Stimulated activated CD8-positive, alpha-beta memory T cell treated with anti-CD3 and anti-CD28 coated beads, Interleukin-12 subunit alpha, Interleukin-12 subunit beta, amount 100 ng/mL, for 1 hour (primary cell): Measurements from ENCODE around the gene SYK.

Experiments used
- DNase-seq: peaks from one replicate; pipeline ENCODE4 v3.0.0-alpha.2; 2020; ENCODE audit warnings: low read depth

The SYK gene

GRCh38 chr9:90946982-90947381 lies 145.4 kb downstream of the SYK start:
- no peak for DNase-seq
